ENCODE measurements around the gene PLEKHG5.
A peak's percentile ranks its signal among the peaks of the same experiment; 100 is the strongest.
"Not testable (repeated sequence)": the region's sequence is repeated elsewhere in the genome, so short reads cannot be mapped to it uniquely, and the experiment has no call there.

The PLEKHG5 gene

GRCh38 chr1:6445062-6445763 is 46.3 kb downstream of the PLEKHG5 start:
- peak; percentile 56 for DNase-seq

- DNase-seq, result no peak
Measured at GRCh38 chr1:6444377-6444776, 47.1 kb downstream of the PLEKHG5 start.

DNA sequence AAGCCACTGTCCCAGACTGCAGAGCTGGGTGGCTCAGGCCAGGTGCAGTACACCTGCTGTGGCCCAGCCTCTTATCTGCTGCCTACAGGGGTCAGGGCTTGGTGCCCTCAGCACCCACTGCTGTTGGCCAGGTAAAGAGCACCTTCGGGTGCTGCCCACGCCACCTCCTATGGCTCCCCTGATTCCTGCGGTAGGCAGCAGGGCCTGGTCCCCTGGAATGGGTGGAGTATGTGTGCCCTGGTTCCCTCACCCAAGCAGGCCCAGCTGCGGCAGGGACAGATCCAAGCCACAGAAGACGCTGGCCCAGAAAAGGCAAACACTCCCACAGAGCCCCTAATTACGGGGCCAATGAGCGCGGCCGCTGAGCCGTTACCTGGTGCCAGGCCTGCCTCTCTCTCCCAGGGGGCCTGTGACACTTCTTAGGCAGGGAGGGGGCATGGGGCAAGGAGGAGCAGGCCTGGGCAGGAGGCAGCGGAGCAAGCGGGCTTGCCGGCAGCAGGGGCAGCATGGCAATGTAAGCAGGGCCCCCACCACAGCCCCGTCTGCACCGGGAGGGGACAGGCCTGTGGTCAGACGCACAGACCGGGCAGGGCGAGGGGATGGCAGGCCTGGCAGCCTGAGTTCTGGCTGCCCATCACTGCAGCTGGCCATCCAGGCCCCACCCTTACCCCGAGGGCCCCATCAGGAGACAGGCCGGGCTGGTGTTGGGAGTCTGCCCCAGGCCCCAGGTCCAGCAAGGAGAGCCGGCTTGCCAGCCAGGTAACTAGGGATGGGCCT is 47.9 kb downstream of the PLEKHG5 start:
- DNase-seq, result no peak

- DNase-seq, result no peak
Measured at GRCh38 chr1:6441586-6441985, 49.9 kb downstream of the PLEKHG5 start.

DNA sequence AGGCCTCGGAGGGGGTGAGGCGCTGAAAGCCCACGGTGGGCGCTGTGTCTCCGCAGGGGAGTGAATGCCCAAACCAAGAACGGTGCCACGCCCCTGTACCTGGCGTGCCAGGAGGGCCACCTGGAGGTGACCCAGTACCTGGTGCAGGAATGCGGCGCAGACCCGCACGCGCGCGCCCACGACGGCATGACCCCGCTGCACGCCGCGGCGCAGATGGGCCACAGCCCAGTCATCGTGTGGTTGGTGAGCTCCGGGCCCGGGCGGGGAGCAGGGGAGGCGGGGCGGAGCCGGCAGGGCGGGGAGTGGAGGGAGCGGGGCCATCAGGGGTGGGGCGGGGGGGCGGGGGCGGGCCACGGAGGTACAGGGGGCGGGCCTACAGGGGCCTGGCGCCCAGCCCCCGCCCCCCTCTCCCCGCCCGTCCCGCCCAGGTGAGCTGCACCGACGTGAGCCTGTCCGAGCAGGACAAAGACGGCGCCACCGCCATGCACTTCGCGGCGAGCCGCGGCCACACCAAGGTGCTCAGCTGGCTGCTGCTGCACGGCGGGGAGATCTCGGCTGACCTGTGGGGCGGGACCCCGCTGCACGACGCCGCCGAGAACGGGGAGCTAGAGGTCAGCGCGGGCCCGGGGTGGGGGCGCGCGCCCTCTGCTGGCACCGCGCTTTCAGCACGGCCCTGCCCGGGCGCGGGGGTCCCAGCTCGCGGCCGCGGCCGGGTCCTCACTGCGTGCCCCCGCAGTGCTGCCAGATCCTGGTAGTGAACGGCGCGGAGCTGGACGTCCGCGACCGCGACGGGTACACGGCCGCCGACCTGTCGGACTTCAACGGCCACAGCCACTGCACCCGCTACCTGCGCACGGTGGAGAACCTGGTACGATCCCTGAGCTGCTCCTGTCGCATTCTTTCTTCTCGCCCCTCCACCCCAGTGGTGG is 51.0 kb downstream of the PLEKHG5 start:
- DNase-seq, result no peak

GRCh38 chr1:6438047-6438525 is 53.4 kb downstream of the PLEKHG5 start:
- DNase-seq, result peak; percentile 94

- peak; percentile 91 for DNase-seq
Measured at GRCh38 chr1:6437012-6437700, 54.3 kb downstream of the PLEKHG5 start.

- not testable (repeated sequence) for DNase-seq
Measured at GRCh38 chr1:6436277-6436676, 55.2 kb downstream of the PLEKHG5 start.

- no peak for DNase-seq
Measured at GRCh38 chr1:6435547-6435946, 55.9 kb downstream of the PLEKHG5 start.

- DNase-seq, result no peak
Measured at GRCh38 chr1:6435129-6435528, 56.3 kb downstream of the PLEKHG5 start.

DNA sequence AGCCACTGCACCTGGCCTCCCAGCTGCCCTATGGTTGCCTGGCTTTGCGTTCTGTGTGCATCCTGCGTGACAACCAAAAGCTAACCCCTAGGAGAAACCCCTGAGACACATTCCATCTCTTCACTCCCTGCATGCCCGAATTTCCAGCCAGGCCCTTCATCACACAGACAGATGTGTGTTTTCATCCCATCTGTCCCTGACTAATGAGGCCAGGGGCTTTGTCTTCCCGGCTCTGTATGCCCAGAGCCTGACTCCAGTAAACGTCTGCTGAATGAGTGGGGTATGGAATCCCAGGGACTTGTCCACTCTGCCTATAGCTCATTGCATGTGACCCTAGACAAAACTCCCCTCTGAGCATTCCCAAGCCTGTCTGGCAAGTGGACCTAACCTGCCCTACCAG is 57.3 kb downstream of the PLEKHG5 start:
- DNase-seq, result no peak

GRCh38 chr1:6431645-6432579 is 59.6 kb downstream of the PLEKHG5 start:
- DNase-seq, result not testable (repeated sequence)

DNA sequence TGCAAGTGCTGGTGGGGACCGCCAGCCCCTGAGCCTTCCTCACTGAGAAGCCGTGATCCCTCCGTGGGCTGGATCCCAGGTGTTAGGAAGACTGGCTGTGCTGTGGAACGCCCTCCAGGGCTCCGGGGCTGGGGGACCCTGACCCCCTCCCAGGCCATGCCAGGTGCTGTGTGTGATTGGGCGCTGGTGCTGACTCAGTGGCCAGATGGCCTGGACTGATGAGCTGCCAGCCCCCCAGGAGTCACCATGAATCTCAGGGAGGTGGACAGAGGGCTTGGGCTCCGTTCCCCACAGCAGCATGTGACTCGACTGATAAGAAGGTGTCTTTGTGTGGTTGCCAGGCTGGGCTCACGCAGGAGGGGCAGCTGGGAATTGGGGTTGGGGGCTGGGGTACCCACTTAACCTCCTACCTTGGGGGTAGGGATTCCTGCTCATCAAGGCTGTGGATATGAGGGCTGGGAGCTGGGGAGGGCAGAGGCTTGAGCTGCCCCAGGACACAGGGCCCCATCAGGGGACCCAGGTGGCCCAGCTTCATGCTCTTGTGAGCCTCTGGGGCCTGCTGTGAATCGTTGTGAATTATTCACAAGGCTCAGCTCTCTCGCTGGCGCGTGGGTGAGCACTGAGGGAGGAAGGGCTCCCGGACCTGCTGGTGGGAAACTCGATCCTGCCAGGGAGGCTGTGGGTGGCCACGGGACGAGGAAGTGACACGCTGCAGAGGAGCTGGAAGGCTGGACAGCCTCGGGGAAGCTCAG is 61.6 kb downstream of the PLEKHG5 start:
- not testable (repeated sequence) for DNase-seq

DNA sequence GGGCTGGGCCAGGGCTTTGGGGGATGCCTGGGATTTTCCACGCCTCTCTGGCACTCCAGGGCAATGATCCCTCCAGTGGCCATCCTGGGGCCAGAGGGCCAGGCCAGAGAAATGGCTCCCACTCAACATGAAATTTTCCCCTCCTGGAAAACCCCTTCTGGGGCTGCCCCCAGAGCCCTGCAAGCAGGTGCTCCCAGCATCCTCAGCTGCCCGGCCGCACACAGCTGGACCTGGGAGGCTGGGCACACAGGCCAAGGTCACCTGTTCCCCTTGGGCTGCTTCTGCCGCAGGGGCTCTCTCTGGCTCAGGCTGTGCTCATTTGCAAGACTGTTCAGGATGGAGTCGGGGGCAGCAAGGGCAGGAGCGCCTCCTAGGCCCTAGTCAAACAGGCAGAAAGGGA is 63.0 kb downstream of the PLEKHG5 start:
- DNase-seq, result not testable (repeated sequence)

GRCh38 chr1:6427441-6428390 is 63.8 kb downstream of the PLEKHG5 start:
- DNase-seq, result no peak

- DNase-seq, result no peak
Measured at GRCh38 chr1:6426972-6427350, 64.5 kb downstream of the PLEKHG5 start.

- no peak for DNase-seq
Measured at GRCh38 chr1:6426277-6426971, 65.0 kb downstream of the PLEKHG5 start.

DNA sequence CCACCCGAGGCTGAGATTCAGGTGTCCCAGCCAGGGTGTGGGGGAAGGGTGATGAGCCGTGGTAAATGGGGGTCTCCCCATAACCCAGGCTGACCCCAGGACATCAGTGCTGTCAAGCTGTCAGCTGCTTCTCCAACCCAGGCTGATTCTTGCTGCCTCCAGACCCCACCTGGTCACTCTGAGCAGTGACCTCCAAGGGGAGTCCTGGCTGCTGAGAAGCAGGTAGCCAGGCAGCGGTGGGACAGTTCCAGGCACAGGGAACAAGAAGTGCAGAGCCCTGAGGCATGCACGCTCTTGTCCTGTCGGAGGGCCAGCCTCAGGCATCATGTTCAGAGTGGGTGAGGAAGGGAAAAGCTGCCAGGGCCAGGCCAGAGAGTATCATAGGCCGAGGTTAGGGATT is 65.8 kb downstream of the PLEKHG5 start:
- DNase-seq, result no peak
